NCI-H345 treated with DMSO at 0.1 percent for 48 hours (cell line): Measurements from ENCODE around the gene TMEM51.

ENCODE experiments used
- DNase-seq: peaks from one replicate; lab custom pipeline; 2025; ENCODE audit not compliant: unreplicated experiment; lab: John Stamatoyannopoulos, UW

The TMEM51 gene

GRCh38 chr1:15242766-15243165, 89.2 kb downstream of the TMEM51 start:
- DNase-seq, result no peak

GRCh38 chr1:15243275-15244043, 89.9 kb downstream of the TMEM51 start:
- no peak for DNase-seq

GRCh38 chr1:15244813-15245212, 91.3 kb downstream of the TMEM51 start:
- no peak for DNase-seq

- no peak for DNase-seq
These were observed 92.2 kb downstream of the TMEM51 start for GRCh38 chr1:15245593-15246360.

- DNase-seq, result peak; percentile 55
These were observed 93.5 kb downstream of the TMEM51 start, which contains the start of gene FHAD1 for GRCh38 chr1:15246960-15247614. TSS of gene FHAD1 (plus strand) at chr1:15247223. CDS start at chr1:15251785, 4,562 bp downstream.

GRCh38 chr1:15248216-15248615, 94.7 kb downstream of the TMEM51 start:
- no peak for DNase-seq

- DNase-seq, result no peak
These were observed 95.5 kb downstream of the TMEM51 start for GRCh38 chr1:15249081-15249480.

- no peak for DNase-seq
These were observed 98.6 kb downstream of the TMEM51 start for GRCh38 chr1:15251857-15252835.

GRCh38 chr1:15254559-15254958, 101.0 kb downstream of the TMEM51 start:
- DNase-seq, result no peak

GRCh38 chr1:15255582-15256149, 102.1 kb downstream of the TMEM51 start:
- DNase-seq, result no peak

- DNase-seq, result no peak
These were observed 103.0 kb downstream of the TMEM51 start for GRCh38 chr1:15256584-15256983.

- no peak for DNase-seq
These were observed 103.8 kb downstream of the TMEM51 start for GRCh38 chr1:15257309-15257708.

- DNase-seq, result no peak
These were observed 105.5 kb downstream of the TMEM51 start for GRCh38 chr1:15258833-15259621.

GRCh38 chr1:15259622-15260007, 106.1 kb downstream of the TMEM51 start:
- no peak for DNase-seq

GRCh38 chr1:15260418-15261154, 107.0 kb downstream of the TMEM51 start:
- no peak for DNase-seq

GRCh38 chr1:15261155-15262002, 107.8 kb downstream of the TMEM51 start:
- no peak for DNase-seq

- DNase-seq, result no peak
These were observed 108.4 kb downstream of the TMEM51 start for GRCh38 chr1:15262003-15262377.

- DNase-seq, result no peak
These were observed 109.2 kb downstream of the TMEM51 start for GRCh38 chr1:15262706-15263105.
